ENCODE data around the gene TP53RK. TPM values are rescaled to one million over a fixed set of nuclear protein-coding genes. Genes with fewer than 3 reads are reported as not detected.

TP53RK gene
- total and polyA plus RNA-seq, 2 of the 13 experiments (the other 11 are each of a cell fraction or from before 2014, with no cell fraction given) = 12.9 to 25.5 TPM

DNA sequence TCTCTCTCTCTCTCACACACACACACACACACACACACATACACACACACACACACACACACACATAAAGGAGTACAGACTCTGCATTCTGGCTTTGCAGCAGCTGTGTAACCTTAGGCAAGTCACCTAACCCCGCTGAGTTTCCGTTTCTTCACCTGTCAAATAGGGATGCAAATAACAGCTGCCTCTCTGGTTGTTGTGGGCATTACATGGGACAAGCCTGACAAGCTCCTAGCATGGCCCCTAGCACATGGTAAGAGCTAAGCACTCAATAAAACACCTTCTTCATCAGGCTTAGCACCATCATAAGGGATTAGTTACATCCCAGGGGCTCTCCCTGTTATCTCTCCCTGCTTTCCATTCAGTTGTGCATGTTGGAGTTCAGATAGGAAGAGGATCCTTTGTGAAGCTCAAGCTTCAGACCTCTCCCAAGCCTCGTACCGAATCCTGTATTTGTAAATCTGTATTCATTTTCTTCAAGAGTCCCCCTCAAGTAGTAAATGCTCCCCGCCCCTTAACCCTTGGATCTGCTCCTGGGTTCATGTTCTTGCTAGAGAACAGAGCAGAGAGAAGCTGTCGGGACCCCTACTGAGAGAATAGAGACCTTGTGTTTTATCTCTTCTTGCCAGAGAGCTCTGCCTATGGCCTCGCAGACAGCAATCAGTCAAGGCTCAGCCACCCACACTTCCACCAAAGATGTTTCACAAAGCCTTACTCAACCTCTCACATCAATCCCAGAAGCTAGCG is 40.2 kb downstream of the TP53RK start (continued):
- TF ChIP-seq, protein P1, sequence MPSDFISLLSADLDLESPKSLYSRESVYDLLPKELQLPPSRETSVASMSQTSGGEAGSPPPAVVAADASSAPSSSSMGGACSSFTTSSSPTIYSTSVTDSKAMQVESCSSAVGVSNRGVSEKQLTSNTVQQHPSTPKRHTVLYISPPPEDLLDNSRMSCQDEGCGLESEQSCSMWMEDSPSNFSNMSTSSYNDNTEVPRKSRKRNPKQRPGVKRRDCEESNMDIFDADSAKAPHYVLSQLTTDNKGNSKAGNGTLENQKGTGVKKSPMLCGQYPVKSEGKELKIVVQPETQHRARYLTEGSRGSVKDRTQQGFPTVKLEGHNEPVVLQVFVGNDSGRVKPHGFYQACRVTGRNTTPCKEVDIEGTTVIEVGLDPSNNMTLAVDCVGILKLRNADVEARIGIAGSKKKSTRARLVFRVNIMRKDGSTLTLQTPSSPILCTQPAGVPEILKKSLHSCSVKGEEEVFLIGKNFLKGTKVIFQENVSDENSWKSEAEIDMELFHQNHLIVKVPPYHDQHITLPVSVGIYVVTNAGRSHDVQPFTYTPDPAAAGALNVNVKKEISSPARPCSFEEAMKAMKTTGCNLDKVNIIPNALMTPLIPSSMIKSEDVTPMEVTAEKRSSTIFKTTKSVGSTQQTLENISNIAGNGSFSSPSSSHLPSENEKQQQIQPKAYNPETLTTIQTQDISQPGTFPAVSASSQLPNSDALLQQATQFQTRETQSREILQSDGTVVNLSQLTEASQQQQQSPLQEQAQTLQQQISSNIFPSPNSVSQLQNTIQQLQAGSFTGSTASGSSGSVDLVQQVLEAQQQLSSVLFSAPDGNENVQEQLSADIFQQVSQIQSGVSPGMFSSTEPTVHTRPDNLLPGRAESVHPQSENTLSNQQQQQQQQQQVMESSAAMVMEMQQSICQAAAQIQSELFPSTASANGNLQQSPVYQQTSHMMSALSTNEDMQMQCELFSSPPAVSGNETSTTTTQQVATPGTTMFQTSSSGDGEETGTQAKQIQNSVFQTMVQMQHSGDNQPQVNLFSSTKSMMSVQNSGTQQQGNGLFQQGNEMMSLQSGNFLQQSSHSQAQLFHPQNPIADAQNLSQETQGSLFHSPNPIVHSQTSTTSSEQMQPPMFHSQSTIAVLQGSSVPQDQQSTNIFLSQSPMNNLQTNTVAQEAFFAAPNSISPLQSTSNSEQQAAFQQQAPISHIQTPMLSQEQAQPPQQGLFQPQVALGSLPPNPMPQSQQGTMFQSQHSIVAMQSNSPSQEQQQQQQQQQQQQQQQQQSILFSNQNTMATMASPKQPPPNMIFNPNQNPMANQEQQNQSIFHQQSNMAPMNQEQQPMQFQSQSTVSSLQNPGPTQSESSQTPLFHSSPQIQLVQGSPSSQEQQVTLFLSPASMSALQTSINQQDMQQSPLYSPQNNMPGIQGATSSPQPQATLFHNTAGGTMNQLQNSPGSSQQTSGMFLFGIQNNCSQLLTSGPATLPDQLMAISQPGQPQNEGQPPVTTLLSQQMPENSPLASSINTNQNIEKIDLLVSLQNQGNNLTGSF (CRISPR knock-in tag; IDR thresholded peaks at IDR 0.05) = no peak
- TF ChIP-seq FOXA1 (IDR thresholded peaks at IDR 0.05) (no peak), FOXA1 (CRISPR knock-in tag; IDR thresholded peaks at IDR 0.05) (0 out of 2 replicates have a peak, but pooled peaks have one; percentile 7), POLR2G (IDR thresholded peaks at IDR 0.05; ENCODE audit: low read depth, low read length) (peak; percentile 47), ZNF781 (CRISPR knock-in tag; IDR thresholded peaks at IDR 0.05; ENCODE audit: borderline replicate concordance, not compliant biosample characterization) (peak; percentile 22), ZFP36 (IDR thresholded peaks at IDR 0.05; ENCODE audit: borderline replicate concordance, low read depth, low read length, partially characterized antibody) (peak; percentile 23)
- TF ChIP-seq, protein P2, sequence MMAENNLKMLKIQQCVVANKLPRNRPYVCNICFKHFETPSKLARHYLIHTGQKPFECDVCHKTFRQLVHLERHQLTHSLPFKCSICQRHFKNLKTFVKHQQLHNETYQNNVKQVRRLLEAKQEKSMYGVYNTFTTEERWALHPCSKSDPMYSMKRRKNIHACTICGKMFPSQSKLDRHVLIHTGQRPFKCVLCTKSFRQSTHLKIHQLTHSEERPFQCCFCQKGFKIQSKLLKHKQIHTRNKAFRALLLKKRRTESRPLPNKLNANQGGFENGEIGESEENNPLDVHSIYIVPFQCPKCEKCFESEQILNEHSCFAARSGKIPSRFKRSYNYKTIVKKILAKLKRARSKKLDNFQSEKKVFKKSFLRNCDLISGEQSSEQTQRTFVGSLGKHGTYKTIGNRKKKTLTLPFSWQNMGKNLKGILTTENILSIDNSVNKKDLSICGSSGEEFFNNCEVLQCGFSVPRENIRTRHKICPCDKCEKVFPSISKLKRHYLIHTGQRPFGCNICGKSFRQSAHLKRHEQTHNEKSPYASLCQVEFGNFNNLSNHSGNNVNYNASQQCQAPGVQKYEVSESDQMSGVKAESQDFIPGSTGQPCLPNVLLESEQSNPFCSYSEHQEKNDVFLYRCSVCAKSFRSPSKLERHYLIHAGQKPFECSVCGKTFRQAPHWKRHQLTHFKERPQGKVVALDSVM (CRISPR knock-in tag; IDR thresholded peaks at IDR 0.05) = peak; percentile 52; the same call in 1 of the 2 replicates

Measured in HepG2 (cell line).